HG03558 (cell line): ENCODE data around the gene CCT8L2.
"Not testable (repeated sequence)": the region's sequence is repeated elsewhere in the genome, so short reads cannot be mapped to it uniquely, and the experiment has no call there.

ENCODE experiments used
- ATAC-seq: cut with Tn5 transposase; IDR thresholded peaks from one replicate; pipeline ENCODE4 v1.9.1; 2021; ENCODE audit warnings: moderate number of reproducible peaks; ENCODE audit not compliant: unreplicated experiment; ENCODE audit errors: extremely low read depth

Gene CCT8L2

DNA sequence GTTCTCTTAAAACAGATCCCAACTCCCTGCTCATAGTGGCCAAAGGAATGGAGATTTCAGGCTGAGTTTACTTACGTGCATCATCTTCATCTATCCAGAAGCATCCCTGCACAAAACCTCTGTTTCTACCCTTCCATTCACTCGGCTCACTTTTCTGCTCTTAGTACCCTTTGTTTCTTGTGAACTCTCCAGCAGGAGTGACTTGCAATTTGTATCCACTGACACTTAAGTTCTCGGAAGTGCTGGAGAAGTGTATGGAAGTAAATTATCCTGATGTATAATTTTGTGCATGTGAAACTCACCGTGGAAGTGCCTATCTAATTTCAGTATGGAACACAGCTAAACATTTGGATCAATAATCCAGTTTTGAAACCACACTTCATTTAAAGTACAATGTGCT is 7.0 kb upstream of the CCT8L2 start:
- not testable (repeated sequence) for ATAC-seq

DNA sequence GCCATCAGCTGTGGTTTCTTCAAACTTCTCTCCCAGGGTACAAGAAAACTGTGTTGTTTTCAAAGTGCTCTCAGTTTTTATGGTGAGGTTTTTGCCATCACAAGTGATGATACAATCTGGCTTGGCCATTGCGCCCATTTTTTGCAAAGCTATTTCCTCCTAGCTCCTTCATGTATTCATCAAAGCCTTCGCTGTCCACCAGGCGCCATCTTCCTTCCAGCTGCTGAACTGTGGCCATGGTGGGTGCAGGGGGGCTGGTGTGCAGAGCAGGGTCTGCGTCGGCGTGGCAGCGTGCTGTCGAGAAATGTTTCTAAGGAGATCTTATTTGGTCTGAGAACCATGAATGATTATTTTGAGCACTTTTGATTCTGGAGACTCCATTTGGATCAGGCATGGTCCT is 2.6 kb upstream of the CCT8L2 start:
- not testable (repeated sequence) for ATAC-seq

DNA sequence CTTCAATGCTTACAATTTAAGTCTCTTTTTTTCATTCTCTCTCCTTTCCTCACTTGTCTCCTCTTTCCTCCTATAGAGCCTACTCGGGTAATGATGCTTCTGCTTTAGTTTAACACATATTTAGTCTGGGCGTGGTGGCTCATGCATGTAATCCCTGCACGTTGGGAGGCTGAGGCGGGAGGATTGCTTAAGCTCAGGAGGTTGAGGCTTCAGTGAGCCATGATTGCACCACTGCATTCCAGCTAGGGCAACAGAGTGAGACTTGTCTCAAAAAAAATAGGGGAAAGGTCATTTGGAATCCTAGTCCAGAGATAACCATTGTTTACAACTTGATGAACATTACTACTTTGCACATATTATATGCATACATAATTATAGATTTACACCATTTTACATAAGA is 1.4 kb upstream of the CCT8L2 start:
- no peak for ATAC-seq

DNA sequence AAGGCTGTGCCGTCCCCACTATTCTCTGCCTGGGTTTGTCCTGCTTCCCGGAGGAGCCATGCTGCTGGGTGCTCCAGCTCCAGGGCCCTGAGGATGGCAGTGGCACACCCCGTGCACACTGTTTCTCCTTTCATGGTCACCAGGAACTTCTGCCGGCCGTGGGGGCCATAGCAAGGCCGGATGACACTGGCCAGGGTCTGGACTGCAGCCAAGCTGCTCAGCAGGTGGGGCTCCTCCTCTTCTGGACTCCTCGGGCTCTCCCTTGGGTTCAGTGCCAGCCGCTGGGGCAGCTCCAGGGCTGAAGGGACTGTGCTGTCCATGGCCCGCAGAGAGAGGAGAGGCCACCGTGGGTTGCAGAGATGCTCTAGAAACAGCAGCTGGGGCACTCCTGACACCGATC is 379 bp downstream of the CCT8L2 start:
- not testable (repeated sequence) for ATAC-seq

DNA sequence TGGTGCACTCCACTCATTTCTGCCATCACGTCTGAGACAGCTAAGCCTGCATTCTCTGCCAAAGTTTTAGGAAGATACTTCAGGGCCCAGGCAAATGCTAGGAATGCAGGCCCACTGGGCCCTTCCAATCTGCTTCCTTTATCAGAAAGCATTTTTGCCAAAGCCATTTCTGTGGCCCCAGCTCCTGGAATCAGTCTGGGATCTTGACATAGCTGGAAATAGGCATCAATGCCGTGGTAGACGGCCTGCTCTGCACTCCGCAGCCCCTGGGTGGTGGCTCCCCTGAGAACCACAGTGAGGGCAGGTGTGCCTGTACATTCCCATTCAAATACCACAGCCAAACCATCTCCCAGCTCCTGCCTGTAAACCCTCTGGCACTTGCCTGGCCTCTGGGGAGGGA is 1.5 kb downstream of the CCT8L2 start:
- ATAC-seq: not testable (repeated sequence)

DNA sequence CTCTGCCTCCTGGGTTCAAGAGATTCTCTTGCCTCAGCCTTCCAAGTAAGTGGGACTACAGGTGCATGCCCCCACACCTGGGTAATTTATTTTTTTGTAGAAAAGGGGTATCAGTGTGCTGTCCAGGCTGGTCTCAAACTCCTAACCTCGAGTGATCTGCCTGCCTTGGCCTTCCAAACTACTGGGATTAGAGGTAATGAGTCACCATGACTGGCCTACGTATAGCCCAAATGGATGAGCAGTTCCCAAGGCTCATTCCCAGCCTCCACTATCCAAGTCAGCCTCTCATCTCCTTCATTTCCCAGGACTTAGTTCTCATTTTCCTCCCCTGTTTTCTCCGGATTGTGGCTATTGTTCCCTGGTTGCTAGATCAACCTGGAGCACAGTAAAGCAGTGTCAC is 5.6 kb downstream of the CCT8L2 start:
- no peak for ATAC-seq

DNA sequence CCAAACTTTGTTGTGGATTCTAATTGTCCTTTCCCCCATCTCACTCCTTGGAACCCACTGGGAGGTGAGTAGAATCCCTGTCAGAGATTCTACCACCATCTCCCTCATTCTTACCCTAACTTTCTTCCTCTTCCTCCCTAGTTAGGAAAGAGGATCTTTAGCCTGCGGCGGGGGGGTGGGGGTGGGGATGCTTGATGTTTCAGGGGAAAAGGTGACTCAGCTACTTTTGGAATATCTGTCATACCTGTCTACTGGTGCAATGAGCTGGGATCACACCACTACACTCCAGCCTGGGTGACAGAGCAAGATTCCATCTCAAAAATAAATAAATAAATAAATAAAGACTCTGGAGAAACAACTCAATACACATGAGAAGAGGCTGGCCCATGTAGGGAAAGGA is 6.4 kb downstream of the CCT8L2 start:
- ATAC-seq: no peak

DNA sequence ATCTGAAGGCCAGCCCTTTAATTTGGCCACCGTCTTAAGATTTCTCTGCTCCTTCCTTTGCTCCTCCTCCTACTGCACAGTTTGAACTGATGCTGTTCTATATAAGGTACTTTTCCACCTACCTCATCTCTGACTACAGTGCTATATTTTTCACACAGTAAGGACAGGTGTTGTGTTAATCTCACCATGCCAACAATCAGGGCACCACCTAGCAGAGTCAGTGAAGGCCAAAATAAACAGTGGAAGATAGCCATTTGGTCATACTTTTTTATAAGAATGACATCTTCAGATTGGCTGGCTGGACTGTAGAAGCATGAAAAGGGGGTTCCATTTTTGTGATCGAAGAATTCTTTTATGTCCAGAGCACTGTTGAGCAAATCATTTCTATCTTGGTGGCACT is 11.7 kb downstream of the CCT8L2 start:
- ATAC-seq: not testable (repeated sequence)

DNA sequence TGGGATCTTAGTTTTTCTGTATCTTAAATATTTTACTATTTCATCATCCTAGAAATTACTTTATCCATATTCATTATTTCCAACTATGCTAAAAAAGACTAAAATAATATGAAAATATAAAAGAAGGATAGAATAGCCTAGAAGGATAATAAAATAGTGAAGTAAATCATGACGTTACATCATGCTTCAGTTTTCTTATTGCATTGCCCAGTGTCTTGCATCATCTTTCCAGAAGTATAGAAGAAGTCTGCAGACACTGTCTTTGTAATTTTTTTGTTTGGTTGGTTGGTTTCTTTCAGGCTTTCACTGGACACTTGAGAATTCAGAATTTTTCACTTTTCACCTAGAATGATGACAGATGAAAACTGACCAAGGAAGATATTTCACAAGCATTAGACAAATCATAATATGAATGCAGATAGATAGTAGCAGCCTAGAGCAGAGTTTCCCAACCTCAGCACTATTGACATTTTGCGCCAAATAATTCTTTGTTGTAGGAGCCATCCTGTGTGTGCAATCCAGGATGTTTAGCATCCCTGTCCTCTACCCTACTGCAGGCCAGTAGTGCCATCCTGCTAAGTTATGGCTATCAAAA is 23.3 kb downstream of the CCT8L2 start:
- not testable (repeated sequence) for ATAC-seq

DNA sequence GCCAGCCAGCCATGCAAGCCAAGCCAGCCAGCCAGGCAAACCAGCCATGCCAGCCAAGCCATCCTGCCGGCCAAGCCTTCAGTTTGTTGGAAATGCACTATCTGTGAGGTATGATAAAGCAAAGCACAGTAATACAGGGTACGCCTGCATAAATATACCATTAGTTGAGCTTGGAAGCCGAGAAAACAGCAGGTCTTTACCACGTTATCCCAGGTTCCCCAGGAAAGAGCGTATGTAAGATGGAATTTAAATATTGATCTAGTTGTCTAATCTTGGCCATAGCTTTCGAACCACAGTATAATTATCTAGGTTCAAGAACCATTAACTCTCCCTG is 24.2 kb downstream of the CCT8L2 start:
- no peak for ATAC-seq

DNA sequence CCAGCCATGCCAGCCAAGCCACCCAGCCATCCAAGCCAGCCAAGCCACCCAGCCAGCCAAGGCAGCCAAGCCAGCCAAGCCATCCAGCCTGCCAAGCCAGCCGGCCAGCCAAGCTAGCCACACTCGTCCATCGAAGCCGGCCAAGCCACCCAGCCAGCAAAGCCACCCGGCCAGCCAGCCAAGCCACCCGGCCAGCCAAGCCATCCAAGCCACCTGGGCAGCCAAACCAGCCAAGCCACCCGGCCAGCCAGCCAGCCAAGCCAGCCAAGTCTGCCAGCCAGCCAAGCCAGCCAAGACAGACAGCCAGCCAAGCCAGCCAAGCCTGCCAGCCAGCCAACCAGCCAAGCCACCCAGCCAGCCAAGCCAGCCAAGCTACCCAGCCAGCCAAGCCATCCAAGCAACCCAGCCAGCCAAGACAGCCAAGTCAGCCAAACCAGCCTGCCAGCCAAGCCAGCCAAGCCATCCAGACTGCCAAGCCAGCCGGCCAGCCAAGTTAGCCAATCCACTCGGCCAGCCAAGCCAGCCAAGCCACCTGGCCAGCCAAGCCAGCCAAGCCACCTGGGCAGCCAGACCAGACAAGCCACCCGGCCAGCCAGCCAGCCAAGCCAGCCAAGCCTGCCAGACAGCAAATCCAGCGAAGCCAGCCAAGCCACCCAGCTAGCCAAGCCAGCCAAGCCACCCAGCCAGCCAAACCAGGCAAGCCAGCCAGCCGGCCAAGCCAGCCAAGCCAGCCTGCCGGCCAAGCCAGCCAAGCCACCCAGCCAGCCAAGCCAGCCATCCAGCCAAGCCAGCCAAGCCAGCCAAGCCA is 24.8 kb downstream of the CCT8L2 start:
- ATAC-seq: not testable (repeated sequence)

DNA sequence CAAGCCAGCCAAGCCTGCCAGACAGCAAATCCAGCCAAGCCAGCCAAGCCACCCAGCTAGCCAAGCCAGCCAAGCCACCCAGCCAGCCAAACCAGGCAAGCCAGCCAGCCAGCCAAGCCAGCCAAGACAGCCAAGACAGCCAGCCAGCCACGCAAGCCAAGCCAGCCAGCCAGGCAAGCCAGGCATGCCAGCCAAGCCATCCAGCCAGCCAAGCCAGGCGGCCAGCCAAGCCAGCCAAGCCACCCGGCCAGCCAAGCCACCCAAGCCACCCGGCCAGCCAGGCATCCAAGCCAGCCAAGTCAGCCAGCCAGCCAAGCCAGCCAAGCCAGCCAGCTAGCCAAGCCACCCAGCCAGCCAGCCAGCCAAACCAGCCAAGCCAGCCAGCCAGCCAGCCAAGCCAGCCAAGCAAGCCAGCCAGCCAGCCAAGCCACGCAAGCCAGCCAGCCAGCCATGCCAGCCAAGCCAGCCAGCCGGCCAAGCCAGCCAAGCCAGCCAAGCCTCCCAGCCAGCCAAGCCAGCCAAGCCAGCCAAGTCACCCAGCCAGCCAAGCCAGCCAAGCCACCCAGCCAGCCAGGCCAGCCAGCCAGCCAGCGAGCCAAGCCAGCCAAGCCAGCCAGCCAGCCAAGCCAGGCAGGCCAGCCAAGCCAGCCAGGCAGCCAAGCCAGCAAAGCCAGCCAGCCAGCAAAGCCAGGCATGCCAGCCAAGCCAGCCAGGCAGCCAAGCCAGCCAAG is 26.0 kb downstream of the CCT8L2 start:
- ATAC-seq: not testable (repeated sequence)

DNA sequence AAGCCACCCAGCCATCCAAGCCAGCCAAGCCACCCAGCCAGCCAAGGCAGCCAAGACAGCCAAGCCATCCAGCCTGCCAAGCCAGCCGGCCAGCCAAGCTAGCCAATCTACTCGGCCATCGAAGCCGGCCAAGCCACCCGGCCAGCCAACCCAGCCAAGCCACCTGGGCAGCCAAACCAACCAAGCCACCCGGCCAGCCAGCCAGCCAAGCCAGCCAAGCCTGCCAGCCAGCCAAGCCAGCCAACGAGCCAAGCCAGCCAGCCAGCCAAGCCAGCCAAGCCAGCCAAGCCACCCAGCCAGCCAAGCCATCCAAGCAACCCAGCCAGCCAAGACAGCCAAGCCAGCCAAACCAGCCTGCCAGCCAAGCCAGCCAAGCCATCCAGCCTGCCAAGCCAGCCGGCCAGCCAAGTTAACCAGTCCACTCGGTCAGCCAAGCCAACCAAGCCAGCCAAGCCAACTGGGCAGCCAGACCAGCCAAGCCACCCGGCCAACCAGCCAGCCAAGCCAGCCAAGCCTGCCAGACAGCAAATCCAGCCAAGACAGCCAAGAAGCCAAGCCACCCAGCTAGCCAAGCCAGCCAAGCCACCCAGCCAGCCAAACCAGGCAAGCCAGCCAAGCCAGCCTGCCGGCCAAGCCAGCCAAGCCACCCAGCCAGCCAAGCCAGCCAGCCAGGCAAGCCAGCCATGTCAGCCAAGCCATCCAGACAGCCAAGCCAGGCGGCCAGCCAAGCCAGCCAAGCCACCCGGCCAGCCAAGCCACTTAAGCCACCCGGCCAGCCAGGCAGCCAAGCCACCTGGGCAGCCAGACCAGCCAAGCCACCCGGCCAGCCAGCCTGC is 26.8 kb downstream of the CCT8L2 start:
- ATAC-seq: not testable (repeated sequence)

DNA sequence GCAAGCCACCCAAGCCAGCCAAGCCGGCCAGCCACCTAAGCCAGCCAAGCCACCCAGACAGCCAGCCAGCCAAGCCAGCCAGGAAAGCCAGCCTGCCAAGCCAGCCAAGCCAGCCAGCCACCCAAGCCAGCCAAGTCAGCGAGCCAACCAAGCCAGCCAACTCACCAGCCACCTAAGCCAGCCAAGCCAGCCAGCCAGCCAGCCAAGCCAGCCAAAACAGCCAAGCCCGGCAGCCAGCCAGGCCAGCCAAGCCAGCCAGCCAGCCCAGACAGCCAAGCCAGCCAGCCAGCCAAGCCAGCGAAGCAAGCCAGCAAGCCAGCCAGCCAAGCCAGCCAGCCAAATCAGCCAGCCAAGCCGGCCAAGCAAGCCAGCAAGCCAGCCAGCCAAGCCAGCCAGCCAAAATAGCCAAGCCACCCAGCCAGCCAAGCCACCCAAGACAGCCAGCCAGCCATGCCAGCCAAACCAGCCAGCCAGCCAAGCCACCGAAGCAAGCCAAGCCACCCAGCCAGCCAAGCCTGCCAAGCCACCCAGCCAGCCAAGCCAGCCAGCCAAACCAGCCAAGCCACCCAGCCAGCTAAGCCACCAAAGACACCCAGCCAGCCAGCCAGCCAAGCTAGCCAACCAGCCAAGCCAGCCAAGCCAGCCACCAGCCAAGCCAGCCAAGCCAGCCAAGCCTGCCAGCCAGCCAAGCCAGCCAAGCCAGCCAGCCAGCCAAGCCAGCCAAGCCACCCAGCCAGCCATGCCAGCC is 27.6 kb downstream of the CCT8L2 start:
- not testable (repeated sequence) for ATAC-seq

DNA sequence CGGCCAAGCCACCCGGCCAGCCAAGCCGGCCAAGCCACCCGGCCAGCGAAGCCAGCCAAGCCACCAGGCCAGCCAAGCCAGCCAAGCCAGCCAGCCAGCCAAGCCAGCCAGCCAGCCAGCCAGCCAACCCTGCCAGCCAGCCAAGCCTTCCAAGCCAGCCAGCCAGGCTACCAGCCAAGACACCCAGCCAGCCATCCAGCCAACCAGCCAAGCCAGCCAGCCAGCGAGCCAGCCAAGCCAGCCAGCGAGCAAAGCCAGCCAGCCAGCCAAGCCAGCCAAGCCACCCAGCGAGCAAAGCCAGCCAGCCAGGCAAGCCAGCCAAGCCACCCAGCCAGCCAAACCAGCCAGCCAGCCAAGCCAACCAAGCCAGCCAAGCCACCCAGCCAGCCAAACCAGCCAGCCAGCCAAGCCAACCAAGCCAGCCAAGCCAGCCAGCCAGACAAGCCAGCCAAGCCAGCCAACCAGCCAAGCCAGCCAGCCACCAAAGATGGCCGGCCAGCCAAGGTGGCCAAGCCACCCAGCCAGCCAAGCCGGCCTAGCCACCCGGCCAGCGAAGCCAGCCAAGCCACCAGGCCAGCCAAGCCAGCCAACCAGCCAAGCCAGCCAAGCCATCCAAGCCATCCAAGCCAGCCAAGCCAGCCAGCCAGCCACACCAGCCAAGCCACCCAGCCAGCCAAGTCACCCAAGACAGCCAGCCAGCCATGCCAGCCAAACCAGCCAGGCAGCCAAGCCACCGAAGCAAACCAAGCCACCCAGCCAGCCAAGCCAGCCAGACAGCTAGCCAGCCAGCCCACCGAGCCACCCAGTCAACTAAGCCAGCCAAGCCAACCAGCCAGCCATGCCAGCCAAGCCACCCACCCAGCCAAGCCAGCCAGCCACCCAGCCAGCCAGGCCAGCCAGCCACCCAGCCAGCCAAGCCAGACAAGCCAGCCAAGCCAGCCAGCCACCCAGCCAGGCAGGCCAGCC is 28.8 kb downstream of the CCT8L2 start:
- ATAC-seq: no peak

DNA sequence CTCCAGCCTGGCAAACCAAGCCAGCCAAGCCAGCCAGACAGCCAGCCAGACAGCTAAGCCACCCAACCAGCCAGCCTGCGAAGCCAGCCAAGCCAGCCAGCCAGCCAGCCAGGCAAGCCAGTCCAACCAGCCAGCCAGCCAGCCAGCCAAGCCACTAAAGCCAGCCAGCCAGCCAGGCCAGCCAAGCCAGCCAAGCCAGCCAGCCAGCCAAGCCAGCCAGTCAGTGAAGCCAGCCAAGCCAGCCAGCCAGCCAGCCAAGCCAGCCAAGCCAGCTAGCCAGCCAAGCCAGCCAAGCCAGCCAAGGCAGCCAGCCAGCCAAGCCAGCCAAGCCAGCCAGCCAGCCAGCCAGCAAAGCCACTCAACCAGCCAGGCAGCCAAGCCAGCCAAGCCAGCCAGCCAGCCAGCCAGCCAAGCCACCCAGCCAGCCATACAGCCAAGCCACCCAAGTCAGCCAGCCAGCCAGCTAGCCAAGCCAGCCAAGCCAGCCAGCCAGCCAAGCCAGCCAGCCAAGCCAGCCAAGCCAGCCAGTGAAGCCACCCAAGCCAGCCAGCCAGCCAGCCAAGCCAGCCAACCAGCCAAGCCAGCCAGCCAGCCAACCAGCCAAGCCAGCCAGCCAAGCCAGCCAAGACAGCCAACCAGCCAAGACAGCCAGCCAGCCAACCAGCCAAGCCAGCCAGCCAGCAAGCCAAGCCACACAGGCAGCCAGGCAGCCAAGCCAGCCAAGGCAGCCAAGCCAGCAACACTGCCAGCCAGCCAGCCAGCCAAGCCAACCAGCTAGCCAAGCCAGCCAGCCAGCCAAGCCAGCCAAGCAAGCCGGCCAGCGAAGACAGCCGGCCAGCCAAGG is 29.7 kb downstream of the CCT8L2 start:
- no peak for ATAC-seq

DNA sequence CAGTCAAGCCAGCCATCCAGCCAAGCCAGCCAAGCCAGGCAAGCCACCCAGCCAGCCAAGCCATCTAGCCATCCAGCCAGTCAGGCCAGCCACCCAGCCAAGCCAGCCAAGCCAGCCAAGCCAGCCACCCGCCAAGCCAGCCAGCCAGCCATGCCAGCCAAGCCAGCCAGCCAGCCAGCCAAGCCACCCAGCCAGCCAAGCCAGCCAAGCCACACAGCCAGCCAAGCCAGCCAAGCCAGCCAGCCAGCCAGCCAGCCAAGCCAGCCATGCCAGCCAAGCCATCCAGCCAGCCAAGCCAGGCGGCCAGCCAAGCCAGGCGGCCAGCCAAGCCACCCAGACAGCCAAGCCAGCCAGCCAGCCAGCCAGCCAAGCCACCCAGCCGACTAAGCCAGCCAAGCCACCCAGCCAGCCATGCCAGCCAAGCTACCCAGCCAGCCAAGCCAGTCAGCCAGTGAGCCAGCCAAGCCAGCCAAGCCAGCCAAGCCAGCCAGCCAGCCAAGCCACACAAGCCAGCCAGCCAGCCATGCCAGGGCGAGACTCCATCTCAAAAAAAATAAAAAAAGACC is 31.4 kb downstream of the CCT8L2 start:
- not testable (repeated sequence) for ATAC-seq
